ENCODE results near the gene FAM219B.

- TF ChIP-seq CTCF (IDR thresholded peaks at IDR 0.05) (no peak), POLR2A (IDR thresholded peaks at IDR 0.05; ENCODE audit: low read depth) (no peak)
Measured at GRCh38 chr15:74903676-74904075, 3.0 kb downstream of the FAM219B start.

Measured in esophagus muscularis mucosa (tissue), 3 donors.